ENCODE results near the gene NPL. TPM values are rescaled to one million over a fixed set of nuclear protein-coding genes. Genes with fewer than 3 reads are reported as not detected.

NPL gene
- polyA plus RNA-seq, 1 donor (not counting 4 experiments of a cell fraction or from before 2014, with no cell fraction given) = 9.0 TPM

DNA sequence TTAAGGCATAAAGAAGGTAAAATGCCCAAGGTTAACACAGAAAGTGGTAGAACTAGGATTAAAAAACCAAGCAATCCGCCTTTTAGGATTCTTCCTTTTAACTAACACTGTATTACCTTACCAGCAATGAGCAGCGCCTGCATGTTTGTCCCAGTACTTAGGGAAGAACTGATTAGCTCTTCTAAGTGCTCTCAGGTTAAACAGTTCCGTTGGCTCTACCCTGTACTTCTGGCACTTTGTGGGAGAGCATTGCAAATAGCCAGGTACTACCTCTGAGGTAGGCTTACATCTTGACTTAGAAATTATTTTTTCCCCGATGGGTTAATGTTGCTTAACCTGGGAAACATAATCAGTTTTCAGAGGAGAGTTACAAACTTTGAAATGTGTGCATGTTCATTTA, 71.1 kb downstream of the NPL start:
- Histone ChIP-seq H3K4me1 (ENCODE audit: control insufficient read depth, extremely low read depth, insufficient read depth, low read length) (no peaks in the 10 kb centered on the region), H3K9me1 (ENCODE audit: control insufficient read depth, extremely low read depth, insufficient read depth, low read length) (no peaks in the 10 kb centered on the region), H4K20me1 (ENCODE audit: control insufficient read depth, extremely low read depth, insufficient read depth, low read length) (no peaks in the 10 kb centered on the region), H2AFZ (ENCODE audit: control insufficient read depth, low read length) (no peak overlapping the region), H3K9ac (ENCODE audit: control insufficient read depth, extremely low read depth, insufficient read depth, low read length) (no peak overlapping the region), H3K4me3 (ENCODE audit: control insufficient read depth in 2 of 3, extremely low read depth in 1 of 3, insufficient read depth in 2 of 3, low read depth in 1 of 3, low read length in 3 of 3) (no peak overlapping the region), H3K36me3 (ENCODE audit: control insufficient read depth in 2 of 2, extremely low read depth in 1 of 2, insufficient read depth in 2 of 2, low read length in 2 of 2) (peaks cover 31 to 71% of the 10 kb centered on the region in 2 experiments), H3K79me2 (ENCODE audit: control insufficient read depth, insufficient read depth, low read length) (peaks cover 20% of the 10 kb centered on the region), H3K27ac (ENCODE audit: control insufficient read depth, insufficient read depth, low read length) (no peak overlapping the region), H3K4me2 (ENCODE audit: control insufficient read depth, extremely low read depth, insufficient read depth, low read depth, low read length) (no peak overlapping the region), H3K9me3 (ENCODE audit: control insufficient read depth, low read depth, low read length) (no peaks in the 10 kb centered on the region), H3K27me3 (ENCODE audit: control insufficient read depth, extremely low read depth, insufficient read depth, low read length) (no peaks in the 10 kb centered on the region)
- dilution Hi-C loops (cut with MboI; ENCODE audit: extremely low pct_ligation_motif_present, low sequenced_read_pairs) = no loop called here
- FAIRE-seq (no peak), DNase-seq (ENCODE audit: low read depth, low spot score) (no peak)
- TF ChIP-seq EZH2 (IDR thresholded peaks at IDR 0.05; ENCODE audit: low read length) = no peak
- TF ChIP-seq, protein P1, sequence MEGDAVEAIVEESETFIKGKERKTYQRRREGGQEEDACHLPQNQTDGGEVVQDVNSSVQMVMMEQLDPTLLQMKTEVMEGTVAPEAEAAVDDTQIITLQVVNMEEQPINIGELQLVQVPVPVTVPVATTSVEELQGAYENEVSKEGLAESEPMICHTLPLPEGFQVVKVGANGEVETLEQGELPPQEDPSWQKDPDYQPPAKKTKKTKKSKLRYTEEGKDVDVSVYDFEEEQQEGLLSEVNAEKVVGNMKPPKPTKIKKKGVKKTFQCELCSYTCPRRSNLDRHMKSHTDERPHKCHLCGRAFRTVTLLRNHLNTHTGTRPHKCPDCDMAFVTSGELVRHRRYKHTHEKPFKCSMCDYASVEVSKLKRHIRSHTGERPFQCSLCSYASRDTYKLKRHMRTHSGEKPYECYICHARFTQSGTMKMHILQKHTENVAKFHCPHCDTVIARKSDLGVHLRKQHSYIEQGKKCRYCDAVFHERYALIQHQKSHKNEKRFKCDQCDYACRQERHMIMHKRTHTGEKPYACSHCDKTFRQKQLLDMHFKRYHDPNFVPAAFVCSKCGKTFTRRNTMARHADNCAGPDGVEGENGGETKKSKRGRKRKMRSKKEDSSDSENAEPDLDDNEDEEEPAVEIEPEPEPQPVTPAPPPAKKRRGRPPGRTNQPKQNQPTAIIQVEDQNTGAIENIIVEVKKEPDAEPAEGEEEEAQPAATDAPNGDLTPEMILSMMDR (optimal IDR thresholded peaks at IDR 0.05 in 1 of 3, IDR thresholded peaks at IDR 0.05 in 1 of 3, conservative IDR thresholded peaks at IDR 0.05 in 1 of 3; ENCODE audit: extremely low read depth in 1 of 3, insufficient read depth in 2 of 3, low read length in 3 of 3) = no peak

DNA sequence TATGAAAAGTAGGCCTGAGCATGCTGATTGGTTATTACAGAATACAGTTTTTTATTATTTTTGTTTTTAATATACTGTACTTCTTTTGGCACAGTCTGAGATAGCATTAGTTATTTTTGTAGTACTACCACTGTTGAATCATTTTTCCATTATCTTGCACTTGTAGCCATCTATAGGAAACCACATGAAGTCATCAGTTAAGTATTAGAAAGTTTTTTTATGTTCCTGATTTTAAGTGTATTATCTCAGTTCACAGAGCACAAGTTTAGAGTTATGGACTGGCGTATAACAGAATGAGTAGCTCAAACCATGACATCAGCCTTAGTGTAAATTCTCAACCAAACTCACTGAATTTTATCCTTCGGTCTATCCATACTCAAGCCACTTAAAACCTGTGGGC, 72.4 kb downstream of the NPL start:
- dilution Hi-C loops (cut with MboI; ENCODE audit: extremely low pct_ligation_motif_present, low sequenced_read_pairs) = no loop called here
- Histone ChIP-seq H3K27ac (ENCODE audit: control insufficient read depth, insufficient read depth, low read length) (no peak overlapping the region), H3K4me3 (ENCODE audit: control insufficient read depth in 2 of 3, extremely low read depth in 1 of 3, insufficient read depth in 2 of 3, low read depth in 1 of 3, low read length in 3 of 3) (no peak overlapping the region), H4K20me1 (ENCODE audit: control insufficient read depth, extremely low read depth, insufficient read depth, low read length) (no peaks in the 10 kb centered on the region), H3K9me1 (ENCODE audit: control insufficient read depth, extremely low read depth, insufficient read depth, low read length) (no peaks in the 10 kb centered on the region), H2AFZ (ENCODE audit: control insufficient read depth, low read length) (no peak overlapping the region), H3K9me3 (ENCODE audit: control insufficient read depth, low read depth, low read length) (no peaks in the 10 kb centered on the region), H3K4me2 (ENCODE audit: control insufficient read depth, extremely low read depth, insufficient read depth, low read depth, low read length) (no peak overlapping the region), H3K4me1 (ENCODE audit: control insufficient read depth, extremely low read depth, insufficient read depth, low read length) (no peaks in the 10 kb centered on the region), H3K27me3 (ENCODE audit: control insufficient read depth, extremely low read depth, insufficient read depth, low read length) (no peaks in the 10 kb centered on the region), H3K79me2 (ENCODE audit: control insufficient read depth, insufficient read depth, low read length) (peaks cover 20% of the 10 kb centered on the region), H3K9ac (ENCODE audit: control insufficient read depth, extremely low read depth, insufficient read depth, low read length) (no peak overlapping the region), H3K36me3 (ENCODE audit: control insufficient read depth in 2 of 2, extremely low read depth in 1 of 2, insufficient read depth in 2 of 2, low read length in 2 of 2) (peaks cover 34 to 71% of the 10 kb centered on the region in 2 experiments)
- FAIRE-seq = no peak
- TF ChIP-seq, protein P1 (optimal IDR thresholded peaks at IDR 0.05 in 1 of 3, IDR thresholded peaks at IDR 0.05 in 1 of 3, conservative IDR thresholded peaks at IDR 0.05 in 1 of 3; ENCODE audit: extremely low read depth in 1 of 3, insufficient read depth in 2 of 3, low read length in 3 of 3) = no peak
- TF ChIP-seq EZH2 (IDR thresholded peaks at IDR 0.05; ENCODE audit: low read length) = no peak
- DNase-seq (ENCODE audit: low read depth, low spot score) = no peak

All from keratinocyte (primary cell).